ENCODE measurements around the gene AQP12B. TPM values are rescaled to one million over a fixed set of nuclear protein-coding genes. Genes with fewer than 3 reads are reported as not detected.

AQP12B gene
- not detected in 5 replicates for total RNA-seq (2022; extraction: Qiagen RNA extraction)

GRCh38 chr2:240682431-240683224 lies at the start of gene AQP12B:
AQP12B (minus strand) TSS chr2:240682885; CDS start chr2:240682837, 48 bp downstream.

GRCh38 chr2:240691631-240692420 lies 9.1 kb upstream of the AQP12B start, which contains the start of gene AQP12A:
AQP12A (plus strand) TSS chr2:240691866; CDS start chr2:240691914, 48 bp downstream.

Other genes starting within 250 kb of the AQP12B start
- gene GPC1, start 247.2 kb downstream of the AQP12B start, total RNA-seq (2022; extraction: Qiagen RNA extraction) = 183 to 261 TPM (median 244 TPM) in 5 replicates
- 8.5 to 10.6 TPM (median 9.9 TPM) in 5 replicates for gene ANKMY1, start 124.9 kb downstream of the AQP12B start, total RNA-seq (2022; extraction: Qiagen RNA extraction)
- gene DUSP28, start 122.5 kb downstream of the AQP12B start, total RNA-seq (2022; extraction: Qiagen RNA extraction) = 5.4 to 8.2 TPM (median 7.6 TPM) in 5 replicates
- gene RNPEPL1, start 114.4 kb downstream of the AQP12B start, total RNA-seq (2022; extraction: Qiagen RNA extraction) = 43.7 to 68.2 TPM (median 64.4 TPM) in 5 replicates
- 13.5 to 26.8 TPM (median 24.5 TPM) in 5 replicates for gene CAPN10, start 96.2 kb downstream of the AQP12B start, total RNA-seq (2022; extraction: Qiagen RNA extraction)
- 0.24 to 1.1 TPM (median 0.77 TPM) in 5 replicates for gene GPR35, start 57.4 kb downstream of the AQP12B start, total RNA-seq (2022; extraction: Qiagen RNA extraction)
- gene AQP12A, start 9.0 kb upstream of the AQP12B start, total RNA-seq (2022; extraction: Qiagen RNA extraction) = not detected in 5 replicates
- gene KIF1A, start 137.3 kb upstream of the AQP12B start, total RNA-seq (2022; extraction: Qiagen RNA extraction) = 0.51 to 0.84 TPM (median 0.65 TPM) in 5 replicates
- gene AGXT, start 185.9 kb upstream of the AQP12B start, total RNA-seq (2022; extraction: Qiagen RNA extraction) = not detected in 5 replicates
- gene MAB21L4, start 213.3 kb upstream of the AQP12B start, total RNA-seq (2022; extraction: Qiagen RNA extraction) = 0.13 to 0.35 TPM (median 0.28 TPM) in 5 replicates
- gene CROCC2, start 223.5 kb upstream of the AQP12B start, total RNA-seq (2022; extraction: Qiagen RNA extraction) = not detected in 5 replicates